Islet precursor cell (in vitro differentiated cells): ENCODE results near the gene RALGPS1.
A peak's percentile ranks its signal among the peaks of the same experiment; 100 is the strongest.

Experiments used
- DNase-seq: peaks from one replicate; pipeline ENCODE4 v3.0.0-alpha.2; 2018

Gene RALGPS1

GRCh38 chr9:126957687-126958053 is 43.1 kb downstream of the RALGPS1 start:
- DNase-seq, result no peak

GRCh38 chr9:126959336-126959735 is 44.8 kb downstream of the RALGPS1 start:
- peak; percentile 9 for DNase-seq

GRCh38 chr9:126959917-126960316 is 45.3 kb downstream of the RALGPS1 start:
- no peak for DNase-seq

GRCh38 chr9:126962336-126962735 is 47.8 kb downstream of the RALGPS1 start:
- peak; percentile 46 for DNase-seq

- DNase-seq, result peak; percentile 11
Measured at GRCh38 chr9:126965077-126965476, 50.5 kb downstream of the RALGPS1 start.

GRCh38 chr9:126965541-126966428 is 51.2 kb downstream of the RALGPS1 start:
- peak; percentile 73 for DNase-seq

- DNase-seq, result no peak
Measured at GRCh38 chr9:126971261-126971660, 56.7 kb downstream of the RALGPS1 start.

GRCh38 chr9:126973651-126974529 is 59.3 kb downstream of the RALGPS1 start:
- DNase-seq, result peak; percentile 14

GRCh38 chr9:126974594-126974993 is 60.0 kb downstream of the RALGPS1 start:
- peak; percentile 33 for DNase-seq

GRCh38 chr9:126975327-126976220 is 61.0 kb downstream of the RALGPS1 start:
- peak; percentile 18 for DNase-seq

- DNase-seq, result no peak
Measured at GRCh38 chr9:126979461-126979860, 64.9 kb downstream of the RALGPS1 start.

- DNase-seq, result no peak
Measured at GRCh38 chr9:126980231-126980630, 65.6 kb downstream of the RALGPS1 start.

GRCh38 chr9:126981218-126981617 is 66.6 kb downstream of the RALGPS1 start:
- DNase-seq, result no peak

GRCh38 chr9:126982215-126983002 is 67.8 kb downstream of the RALGPS1 start:
- DNase-seq, result no peak

- DNase-seq, result no peak
Measured at GRCh38 chr9:126983767-126984166, 69.2 kb downstream of the RALGPS1 start.

- DNase-seq, result no peak
Measured at GRCh38 chr9:126984969-126985368, 70.4 kb downstream of the RALGPS1 start.

- DNase-seq, result no peak
Measured at GRCh38 chr9:126985870-126986498, 71.4 kb downstream of the RALGPS1 start.

- DNase-seq, result no peak
Measured at GRCh38 chr9:126986506-126986951, 71.9 kb downstream of the RALGPS1 start.

GRCh38 chr9:126988857-126989256 is 74.3 kb downstream of the RALGPS1 start:
- DNase-seq, result no peak

GRCh38 chr9:126989847-126990842 is 75.6 kb downstream of the RALGPS1 start:
- no peak for DNase-seq
